GM18951 (cell line): ENCODE data around the gene AJAP1.

Experiments used
- POLR2A ChIP-seq: IDR thresholded peaks from 4 replicates; pipeline ENCODE4 v1.6.1; 2011; ENCODE audit warnings: mild to moderate bottlenecking; ENCODE audit not compliant: insufficient read length, insufficient read depth; ENCODE audit errors: extremely low read depth
- in situ Hi-C: fragments of 300-500 bp; cut with MboI; formaldehyde crosslinking; loops from one replicate; pipeline ENCODE4 v1.12.0; 2022; ENCODE audit warnings: low sequenced_read_pairs, mixed read lengths, inconsistent platforms; ENCODE audit not compliant: unreplicated experiment

Gene AJAP1

GRCh38 chr1:4637616-4638344 lies 16.6 kb upstream of the AJAP1 start:
- TF ChIP-seq POLR2A = no peak
- in situ Hi-C loops = no loop called here

- in situ Hi-C loops = no loop called here
- no peak for TF ChIP-seq POLR2A
Observed at GRCh38 chr1:4638345-4638729, 16.1 kb upstream of the AJAP1 start.

GRCh38 chr1:4640931-4641330 lies 13.5 kb upstream of the AJAP1 start:
- in situ Hi-C loops = no loop called here
- TF ChIP-seq POLR2A = no peak

DNA sequence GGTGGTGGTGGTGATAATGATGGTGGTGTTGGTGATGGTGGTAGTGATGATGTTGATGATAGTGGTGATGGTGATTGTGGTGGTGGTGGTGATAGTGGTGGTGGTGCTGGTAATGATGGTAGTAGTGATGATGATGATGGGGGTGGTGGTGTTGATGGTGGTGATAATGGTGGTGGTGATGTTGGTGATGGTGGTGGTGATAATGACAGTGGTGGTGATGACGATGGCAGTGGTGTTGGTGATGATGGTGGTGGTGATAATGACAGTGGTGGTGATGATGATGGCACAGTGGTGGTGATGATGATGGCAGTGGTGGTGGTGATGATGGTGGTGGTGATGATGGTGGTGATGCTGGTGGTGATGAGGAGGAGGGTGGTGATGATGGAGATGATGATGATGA lies 7.0 kb upstream of the AJAP1 start:
- no peak for TF ChIP-seq POLR2A
- in situ Hi-C loops = no loop called here

GRCh38 chr1:4648657-4649056 lies 5.8 kb upstream of the AJAP1 start:
- in situ Hi-C loops = no loop called here
- no peak for TF ChIP-seq POLR2A

GRCh38 chr1:4650481-4650880 lies 3.9 kb upstream of the AJAP1 start:
- in situ Hi-C loops = no loop called here

DNA sequence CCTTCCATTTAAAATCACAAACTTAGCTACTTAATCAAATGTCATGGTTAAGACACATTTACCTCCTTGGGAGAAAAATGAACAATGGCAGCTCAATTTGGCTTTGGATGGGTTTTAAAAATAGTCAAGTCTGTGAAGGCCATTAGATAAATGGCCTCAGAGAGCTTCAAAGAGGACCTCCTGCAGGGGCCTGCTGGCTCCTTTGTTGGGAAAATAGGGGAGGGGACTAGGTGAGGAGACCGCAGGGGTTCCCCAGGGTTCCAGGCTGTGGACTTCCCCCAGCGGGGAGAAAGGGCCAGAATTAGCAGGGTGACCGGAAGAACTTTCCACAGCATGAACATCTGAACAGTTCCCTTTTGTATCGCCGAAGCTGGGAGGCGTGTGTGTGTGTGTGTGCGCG lies 3.4 kb upstream of the AJAP1 start:
- in situ Hi-C loops = no loop called here
- no peak for TF ChIP-seq POLR2A

More at GRCh38 chr1:4650481-4650880, 3.9 kb upstream of the AJAP1 start:
- no peak for TF ChIP-seq POLR2A

- TF ChIP-seq POLR2A = no peak
- in situ Hi-C loops = no loop called here
Observed at GRCh38 chr1:4652631-4653327, 1.6 kb upstream of the AJAP1 start.

GRCh38 chr1:4653328-4653660 lies 1.1 kb upstream of the AJAP1 start:
- in situ Hi-C loops = no loop called here
- TF ChIP-seq POLR2A = no peak

- no peak for TF ChIP-seq POLR2A
- in situ Hi-C loops = no loop called here
Observed at GRCh38 chr1:4654764-4655673, 610 bp downstream of the AJAP1 start.

GRCh38 chr1:4655674-4656532 lies 1.5 kb downstream of the AJAP1 start:
- in situ Hi-C loops = no loop called here
- no peak for TF ChIP-seq POLR2A

DNA sequence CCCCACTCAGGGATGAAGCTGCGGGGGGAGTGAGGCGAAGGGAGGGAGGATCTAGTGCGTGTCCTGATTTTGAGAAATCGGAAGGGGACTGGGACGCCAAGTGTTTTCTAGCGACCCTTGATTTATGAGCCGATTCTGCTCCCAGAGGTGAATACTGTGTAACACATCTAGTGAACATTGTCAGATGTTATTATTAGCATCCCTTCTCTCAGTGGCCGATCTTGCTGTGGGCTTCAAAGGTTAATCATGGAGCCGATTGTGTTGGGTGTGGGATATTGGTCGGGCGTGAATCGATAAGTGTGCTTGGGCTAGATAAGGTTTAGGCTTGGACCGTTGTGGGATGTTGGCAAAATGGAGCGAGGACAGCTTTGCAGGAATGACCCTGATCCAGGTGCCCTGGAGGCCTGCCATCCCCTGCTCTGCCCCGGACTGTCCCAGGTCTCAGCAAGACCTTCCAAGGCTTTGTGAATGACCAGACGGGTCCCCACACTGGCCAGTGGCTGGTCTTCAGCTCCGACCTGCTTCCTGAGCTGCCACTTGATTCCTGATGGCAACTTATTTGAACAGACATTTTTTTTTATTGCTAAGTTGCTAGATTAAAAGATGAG lies 2.2 kb downstream of the AJAP1 start:
- no peak for TF ChIP-seq POLR2A
- in situ Hi-C loops = no loop called here

DNA sequence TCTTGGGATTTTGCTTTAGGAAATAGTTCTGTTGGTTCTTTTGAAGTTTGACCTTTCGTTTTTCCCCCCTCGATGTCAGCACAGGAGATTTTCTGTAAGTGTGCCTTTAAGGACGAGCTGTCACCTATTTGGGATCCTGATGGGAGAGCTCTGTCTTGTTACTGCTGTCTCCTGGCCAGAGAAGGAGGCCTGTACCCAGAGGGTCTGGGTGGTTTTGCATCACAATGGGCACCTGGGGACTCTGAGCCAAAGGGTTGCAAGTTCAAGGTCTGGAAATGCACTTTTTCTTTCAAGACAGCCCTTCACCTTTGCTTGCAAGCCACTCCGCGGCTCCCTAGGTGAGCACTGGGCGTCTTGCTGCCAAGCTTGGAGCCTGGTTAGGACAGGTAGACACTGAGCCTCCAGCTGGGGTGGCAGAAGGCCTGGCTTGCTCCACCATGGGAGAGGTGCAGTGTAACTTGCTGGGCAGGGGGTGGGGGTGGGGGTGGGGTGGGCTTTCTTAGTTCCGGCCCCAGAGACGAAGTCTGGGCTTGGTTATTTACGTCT lies 2.9 kb downstream of the AJAP1 start:
- in situ Hi-C loops = no loop called here

More for the DNA sequence above, 2.9 kb downstream of the AJAP1 start:
- TF ChIP-seq POLR2A = no peak
